HepG2 (cell line): Measurements from ENCODE around the gene OSBPL3. TPM values are rescaled to one million over a fixed set of nuclear protein-coding genes. Genes with fewer than 3 reads are reported as not detected.

ENCODE experiments used
- ATAC-seq: fragments of 200-7000 bp; cut with Tn5 transposase; 3 replicates; pipeline ENCODE4 v1.9.1; 2020; ENCODE audit warnings: mild to moderate bottlenecking, moderate library complexity
- BruUV-seq: library from RNA; stranded (reverse); fragments of 400-500 nt; replicated peaks from 2 replicates; lab custom pipeline; 2021; lab: Mats Ljungman, UMichigan
- CTCF ChIA-PET: fragments of 300-600 bp; formaldehyde crosslinking; extraction: SDS; loops from one replicate; lab custom pipeline; 2021; ENCODE audit warnings: low total read pairs, inconsistent platforms, low intra/inter-chr PET ratio; lab: Yijun Ruan, JAX
- POLR2A ChIA-PET: fragments of 350-600 bp; sonication (Branson Sonifier 250); formaldehyde crosslinking; loops from one replicate; lab custom pipeline; 2020; ENCODE audit warnings: antibody characterized with exemption, inconsistent platforms; lab: Yijun Ruan, JAX
- DNase-seq: peaks from one replicate; pipeline ENCODE4 v3.0.0-alpha.2; 2015; ENCODE audit warnings: low spot score
- FAIRE-seq: peaks from 3 replicates; lab custom pipeline; 2011; peaks lifted over from hg19 to GRCh38; lab: Jason Lieb, UNC
- H2AFZ ChIP-seq: one replicate; pipeline ENCODE4 v1.6.1; 2011; ENCODE audit warnings: low read length, inconsistent platforms
- H3K27ac ChIP-seq: fragments of 300-600 bp; 3 replicates; pipeline ENCODE4 v1.8.0; 2011; ENCODE audit warnings: mixed run types, mild to moderate bottlenecking, mixed read lengths, low read length, inconsistent platforms; ENCODE audit not compliant: insufficient read depth; ENCODE audit errors: extremely low read length
- H3K27me3 ChIP-seq, 2 experiments: fragments of 200-600 bp in 1 of 2; 2 replicates in 1 of 2; 3 replicates in 1 of 2; pipeline versions ENCODE4 v1.6.0 to v1.8.0; 2011; ENCODE audit warnings: low read length in 2 of 2, mild to moderate bottlenecking in 2 of 2, moderate library complexity in 2 of 2, inconsistent platforms in 1 of 2; ENCODE audit not compliant: insufficient read depth in 2 of 2, control insufficient read depth in 1 of 2
- H3K36me3 ChIP-seq, 2 experiments: fragments of 200-600 bp in 1 of 2; replicated peaks in 1 of 2; 2 replicates in 1 of 2; 3 replicates in 1 of 2; pipeline versions ENCODE4 v1.5.1 to v1.8.0; 2011; ENCODE audit warnings: low read length in 2 of 2, inconsistent platforms in 1 of 2; ENCODE audit not compliant: insufficient read depth in 2 of 2, control insufficient read depth in 1 of 2
- H3K4me1 ChIP-seq: 2 replicates; pipeline ENCODE4 v1.5.1; 2012; ENCODE audit warnings: low read length, inconsistent platforms; ENCODE audit not compliant: insufficient read depth
- H3K4me2 ChIP-seq: 2 replicates; pipeline ENCODE4 v1.6.0; 2011; ENCODE audit warnings: low read depth, low read length, inconsistent platforms
- H3K4me3 ChIP-seq, 3 experiments: fragments of 200-600 bp in 1 of 3; sonication (generic), shearing (Covaris generic) in 1 of 3; replicated peaks in 1 of 3; 2 replicates each; pipeline ENCODE4 v1.5.1; 2011 to 2016; ENCODE audit warnings: low read length in 3 of 3, inconsistent platforms in 2 of 3, low read depth in 2 of 3, mild to moderate bottlenecking in 2 of 3, control low read depth in 1 of 3, mixed read lengths in 1 of 3; ENCODE audit not compliant: insufficient read depth in 1 of 3
- H3K79me2 ChIP-seq: one replicate; pipeline ENCODE4 v1.6.1; 2011; ENCODE audit warnings: low read length, inconsistent platforms; ENCODE audit not compliant: insufficient read depth
- H3K9ac ChIP-seq: 2 replicates; pipeline ENCODE4 v1.6.0; 2011; ENCODE audit warnings: mild to moderate bottlenecking, low read depth, low read length, inconsistent platforms; ENCODE audit not compliant: insufficient read depth
- H3K9me3 ChIP-seq: 2 replicates; pipeline ENCODE4 v1.5.1; 2012; ENCODE audit warnings: mild to moderate bottlenecking, low read length
- H4K20me1 ChIP-seq: 2 replicates; pipeline ENCODE4 v1.6.0; 2011; ENCODE audit warnings: inconsistent platforms, mild to moderate bottlenecking, low read length, moderate library complexity; ENCODE audit not compliant: insufficient read depth
- CREB1 ChIP-seq, 2 experiments: fragments of 450-650 bp in 1 of 2; IDR thresholded peaks; 2 replicates each; pipeline ENCODE4 v1.6.1; 2016 to 2017; ENCODE audit warnings: control low read depth in 1 of 2, mild to moderate bottlenecking in 1 of 2, missing compliant biosample characterization in 1 of 2, missing genetic modification characterization in 1 of 2
- ESRRA ChIP-seq: sonication (generic); formaldehyde crosslinking; IDR thresholded peaks from 2 replicates; pipeline ENCODE4 v1.5.1; 2020; ENCODE audit warnings: mild to moderate bottlenecking, low read depth, missing genetic modification reagents
- HOXA7 ChIP-seq: sonication (generic); formaldehyde crosslinking; IDR thresholded peaks from 2 replicates; pipeline ENCODE4 v1.8.1; 2022; ENCODE audit warnings: mild to moderate bottlenecking, missing genetic modification reagents, moderate library complexity
- HOXA9 ChIP-seq: sonication (generic); formaldehyde crosslinking; IDR thresholded peaks from 2 replicates; pipeline ENCODE4 v1.8.1; 2022; ENCODE audit warnings: missing genetic modification reagents, mild to moderate bottlenecking, moderate library complexity, borderline replicate concordance
- JUND ChIP-seq: sonication (generic); formaldehyde crosslinking; IDR thresholded peaks from 2 replicates; pipeline ENCODE4 v1.8.0; 2022; ENCODE audit warnings: mild to moderate bottlenecking, missing genetic modification reagents
- LCORL ChIP-seq, 2 experiments: fragments of 450-650 bp in 1 of 2; sonication (generic) in 1 of 2; formaldehyde crosslinking in 1 of 2; IDR thresholded peaks; 2 replicates each; pipeline versions ENCODE4 v1.5.0 to v1.6.1; 2017 to 2020; ENCODE audit warnings: antibody characterized with exemption in 1 of 2, missing genetic modification reagents in 1 of 2
- PRPF4 ChIP-seq: fragments of 200-400 bp; formaldehyde crosslinking; IDR thresholded peaks from 2 replicates; pipeline ENCODE4 v1.6.1; 2016; ENCODE audit warnings: low read length, low read depth; ENCODE audit not compliant: poor library complexity, severe bottlenecking
- REPIN1 ChIP-seq: sonication (generic); formaldehyde crosslinking; IDR thresholded peaks from 2 replicates; pipeline ENCODE4 v1.8.0; 2022; ENCODE audit warnings: missing genetic modification reagents, low read depth, mild to moderate bottlenecking, borderline replicate concordance
- RFX3 ChIP-seq: IDR thresholded peaks from 2 replicates; pipeline ENCODE4 v1.6.1; 2016; ENCODE audit warnings: missing biosample characterization, missing genetic modification reagents
- SP140L ChIP-seq: sonication (generic); formaldehyde crosslinking; IDR thresholded peaks from 2 replicates; pipeline ENCODE4 v1.4.0; 2020; ENCODE audit warnings: missing genetic modification reagents, borderline replicate concordance
- THAP11 ChIP-seq: IDR thresholded peaks from 2 replicates; pipeline ENCODE4 v1.6.1; 2016; ENCODE audit warnings: missing biosample characterization, missing genetic modification reagents
- ZBTB26 ChIP-seq: IDR thresholded peaks from 2 replicates; pipeline ENCODE4 v1.6.1; 2016; ENCODE audit warnings: missing compliant biosample characterization, missing genetic modification reagents, borderline replicate concordance
- ZBTB8A ChIP-seq: sonication (generic); formaldehyde crosslinking; IDR thresholded peaks from 2 replicates; pipeline ENCODE4 v1.4.0; 2020; ENCODE audit warnings: mild to moderate bottlenecking, low read depth, missing genetic modification reagents, borderline replicate concordance
- ZFP41 ChIP-seq: sonication (generic); formaldehyde crosslinking; IDR thresholded peaks from 2 replicates; pipeline ENCODE4 v1.4.0; 2020; ENCODE audit warnings: mild to moderate bottlenecking, missing genetic modification reagents, borderline replicate concordance
- WGBS: methylation state at CpG from one replicate; pipeline ENCODE4 v1.1.6; 2017; ENCODE audit warnings: low lambda C conversion rate; 5-methylcytosine and 5-hydroxymethylcytosine counted together
- in situ Hi-C: cut with HindIII; loops from 2 replicates; pipeline ENCODE4 v1.10.0; 2017; ENCODE audit warnings: low pct_unique_long_range_greater_than_20kb; ENCODE audit not compliant: extremely low pct_ligation_motif_present
- intact Hi-C: fragments of 100-400 bp; cut with micrococcal nuclease; formaldehyde crosslinking; loops from one replicate; pipeline ENCODE4 v1.10.0; 2022; ENCODE audit not compliant: unreplicated experiment
- polyA plus RNA-seq, 8 experiments: library from polyadenylated mRNA; depleted of rRNA in 3 of 8; stranded (reverse) in 7 of 8; unstranded in 1 of 8; fragments of >200 nt; fragmentation: Illumina TruSeq in 4 of 8; extraction: Trizol in 4 of 8; gene quantifications; 2 replicates each; pipeline versions ENCODE4 v1.2.1 to v1.2.3, GENCODE V29; 2011 to 2016; ENCODE audit warnings: low read depth in 4 of 8, missing spikeins in 1 of 8, mixed read lengths in 1 of 8; ENCODE audit not compliant: insufficient read depth in 1 of 8
- total RNA-seq, 5 experiments: library from RNA; depleted of rRNA; stranded (reverse); fragments of >200 nt; fragmentation: Illumina TruSeq; extraction: Trizol; gene quantifications; 2 replicates each; pipeline ENCODE4 v1.2.3, GENCODE V29; 2016; ENCODE audit warnings: low read depth in 1 of 5
- TF ChIP-seq, protein P1 (sequence below): sonication (generic); formaldehyde crosslinking; IDR thresholded peaks from 2 replicates; pipeline ENCODE4 v1.8.1; 2023; ENCODE audit warnings: mild to moderate bottlenecking, missing genetic modification reagents
- TF ChIP-seq, protein P2 (sequence below): sonication (generic); formaldehyde crosslinking; conservative IDR thresholded peaks from 2 replicates; pipeline ENCODE4 v1.4.0; 2020; ENCODE audit warnings: mild to moderate bottlenecking, missing genetic modification reagents, moderate library complexity

Gene OSBPL3
- total and polyA plus RNA-seq, 2 of the 13 experiments (the other 11 are each of a cell fraction or from before 2014, with no cell fraction given) = 8.8 to 28.9 TPM

DNA sequence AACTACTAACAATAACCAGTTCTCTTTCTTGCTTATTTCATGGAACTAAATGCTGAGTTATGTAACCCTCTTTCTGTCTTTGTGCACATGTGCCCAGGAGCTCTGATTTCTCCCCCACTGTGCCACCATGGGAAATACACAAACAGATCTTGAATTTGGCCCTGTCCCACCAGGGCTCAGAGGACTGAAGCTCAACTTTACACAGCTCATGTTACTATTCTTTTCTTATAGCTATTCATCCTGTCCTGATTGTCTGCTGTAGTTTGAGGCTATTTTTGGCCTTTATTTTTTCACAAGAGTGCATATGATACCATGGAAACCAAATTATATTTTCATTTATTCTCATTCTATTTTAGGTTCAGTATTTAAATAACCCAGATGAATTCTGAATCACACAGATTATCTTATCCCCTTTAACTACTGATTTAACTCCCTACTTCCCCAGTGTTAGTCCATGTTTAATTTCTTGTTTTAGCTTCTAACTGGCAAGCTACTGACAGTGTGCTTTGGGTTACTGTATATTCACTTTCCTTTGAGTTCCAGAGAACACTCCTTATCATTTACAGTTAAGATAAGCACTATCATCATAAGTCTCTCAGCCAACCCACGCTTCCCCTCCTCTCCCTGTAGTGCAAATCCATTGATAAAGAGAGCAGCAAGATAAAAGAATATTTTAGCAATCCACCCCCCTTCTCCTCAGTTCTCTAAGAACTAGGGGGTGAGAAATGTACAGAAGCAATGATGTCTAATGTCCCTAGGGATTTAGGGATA, 150.9 kb downstream of the OSBPL3 start (continued):
- TF ChIP-seq LCORL (IDR thresholded peaks at IDR 0.05) (no peak), LCORL (CRISPR knock-in tag; IDR thresholded peaks at IDR 0.05) (no peak), ZFP41 (no peak), PRPF4 (no peak), REPIN1 (CRISPR knock-in tag) (no peak), HOXA7 (CRISPR knock-in tag) (no peak)
- TF ChIP-seq, protein P1, sequence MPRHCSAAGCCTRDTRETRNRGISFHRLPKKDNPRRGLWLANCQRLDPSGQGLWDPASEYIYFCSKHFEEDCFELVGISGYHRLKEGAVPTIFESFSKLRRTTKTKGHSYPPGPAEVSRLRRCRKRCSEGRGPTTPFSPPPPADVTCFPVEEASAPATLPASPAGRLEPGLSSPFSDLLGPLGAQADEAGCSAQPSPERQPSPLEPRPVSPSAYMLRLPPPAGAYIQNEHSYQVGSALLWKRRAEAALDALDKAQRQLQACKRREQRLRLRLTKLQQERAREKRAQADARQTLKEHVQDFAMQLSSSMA (CRISPR knock-in tag) = no peak

DNA sequence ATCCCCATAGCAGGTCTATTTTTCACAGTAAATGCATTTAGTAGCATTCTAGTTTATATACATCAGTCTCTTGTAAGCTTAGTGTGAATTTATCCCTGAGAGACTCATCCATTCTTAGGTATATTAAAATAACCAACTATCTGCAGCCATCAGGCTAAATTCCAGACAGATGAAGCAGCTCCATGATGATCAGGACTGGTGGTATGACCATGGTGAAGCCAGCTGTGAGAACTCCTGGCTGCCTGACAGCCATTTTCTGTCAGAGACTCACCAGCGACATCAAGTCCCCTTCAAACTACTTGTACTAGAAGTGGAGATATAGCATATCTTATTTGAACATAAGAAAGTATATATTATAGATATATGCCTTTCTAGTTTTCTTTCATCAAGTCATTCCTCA, 152.4 kb downstream of the OSBPL3 start:
- H3K4me1 ChIP-seq = peaks cover 34% of the 10 kb centered on the region
- WGBS = 100% methylated on average over 1 of the region's 1 CpG
- no peaks in the 10 kb centered on the region for H3K27me3 ChIP-seq
- H3K79me2 ChIP-seq = peaks cover 2% of the 10 kb centered on the region
- no peak overlapping the region for H3K4me3 ChIP-seq
- H3K4me2 ChIP-seq = no peak overlapping the region
- no peak overlapping the region for H3K9ac ChIP-seq
- intact Hi-C loops (loop anchor here (2.0 kb wide), 1 partner anchor 15 kb away; no protein-coding TSS in a partner anchor), in situ Hi-C loops (no loop called here)
- no peaks in the 10 kb centered on the region for H4K20me1 ChIP-seq
- ATAC-seq (no peak), FAIRE-seq (no peak), DNase-seq (no peak)
- peaks cover 0 to 18% of the 10 kb centered on the region in 2 experiments; a peak in 2 of 5 replicates for H3K36me3 ChIP-seq
- ChIA-PET CTCF (no interaction called here), POLR2A (interaction anchor here (1.3 to 3.2 kb wide), 3 partner anchors 11 to 297 kb away, joined by 3 to 14 read pairs (median 4); partner anchors contain the start of genes CYCS and OSBPL3)
- no TSS peak for BruUV-seq
- H3K9me3 ChIP-seq = no peaks in the 10 kb centered on the region
- H2AFZ ChIP-seq = no peak overlapping the region
- peak overlapping the region; percentile 75 for H3K27ac ChIP-seq
- TF ChIP-seq ZBTB8A (CRISPR knock-in tag) = no peak
- TF ChIP-seq ZBTB26 (CRISPR knock-in tag) = no peak
- no peak for TF ChIP-seq JUND (CRISPR knock-in tag)
- no peak for TF ChIP-seq ESRRA (CRISPR knock-in tag)
- TF ChIP-seq THAP11 = no peak
- TF ChIP-seq, protein P2, sequence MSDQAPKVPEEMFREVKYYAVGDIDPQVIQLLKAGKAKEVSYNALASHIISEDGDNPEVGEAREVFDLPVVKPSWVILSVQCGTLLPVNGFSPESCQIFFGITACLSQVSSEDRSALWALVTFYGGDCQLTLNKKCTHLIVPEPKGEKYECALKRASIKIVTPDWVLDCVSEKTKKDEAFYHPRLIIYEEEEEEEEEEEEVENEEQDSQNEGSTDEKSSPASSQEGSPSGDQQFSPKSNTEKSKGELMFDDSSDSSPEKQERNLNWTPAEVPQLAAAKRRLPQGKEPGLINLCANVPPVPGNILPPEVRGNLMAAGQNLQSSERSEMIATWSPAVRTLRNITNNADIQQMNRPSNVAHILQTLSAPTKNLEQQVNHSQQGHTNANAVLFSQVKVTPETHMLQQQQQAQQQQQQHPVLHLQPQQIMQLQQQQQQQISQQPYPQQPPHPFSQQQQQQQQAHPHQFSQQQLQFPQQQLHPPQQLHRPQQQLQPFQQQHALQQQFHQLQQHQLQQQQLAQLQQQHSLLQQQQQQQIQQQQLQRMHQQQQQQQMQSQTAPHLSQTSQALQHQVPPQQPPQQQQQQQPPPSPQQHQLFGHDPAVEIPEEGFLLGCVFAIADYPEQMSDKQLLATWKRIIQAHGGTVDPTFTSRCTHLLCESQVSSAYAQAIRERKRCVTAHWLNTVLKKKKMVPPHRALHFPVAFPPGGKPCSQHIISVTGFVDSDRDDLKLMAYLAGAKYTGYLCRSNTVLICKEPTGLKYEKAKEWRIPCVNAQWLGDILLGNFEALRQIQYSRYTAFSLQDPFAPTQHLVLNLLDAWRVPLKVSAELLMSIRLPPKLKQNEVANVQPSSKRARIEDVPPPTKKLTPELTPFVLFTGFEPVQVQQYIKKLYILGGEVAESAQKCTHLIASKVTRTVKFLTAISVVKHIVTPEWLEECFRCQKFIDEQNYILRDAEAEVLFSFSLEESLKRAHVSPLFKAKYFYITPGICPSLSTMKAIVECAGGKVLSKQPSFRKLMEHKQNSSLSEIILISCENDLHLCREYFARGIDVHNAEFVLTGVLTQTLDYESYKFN (CRISPR knock-in tag) = no peak
- TF ChIP-seq RFX3 (CRISPR knock-in tag) = no peak
- no peak for TF ChIP-seq CREB1 (IDR thresholded peaks at IDR 0.05)
- TF ChIP-seq CREB1 (CRISPR knock-in tag; IDR thresholded peaks at IDR 0.05) = no peak
- no peak for TF ChIP-seq HOXA9 (CRISPR knock-in tag)
- TF ChIP-seq SP140L (CRISPR knock-in tag) = no peak
